Measurements from ENCODE around the gene POLH. TPM values are rescaled to one million over a fixed set of nuclear protein-coding genes. Genes with fewer than 3 reads are reported as not detected.

POLH gene
- total and polyA plus RNA-seq, 9 of the 15 experiments (the other 6 are each of a cell fraction or from before 2014, with no cell fraction given) = 5.8 to 31.6 (median 20.6) TPM

DNA sequence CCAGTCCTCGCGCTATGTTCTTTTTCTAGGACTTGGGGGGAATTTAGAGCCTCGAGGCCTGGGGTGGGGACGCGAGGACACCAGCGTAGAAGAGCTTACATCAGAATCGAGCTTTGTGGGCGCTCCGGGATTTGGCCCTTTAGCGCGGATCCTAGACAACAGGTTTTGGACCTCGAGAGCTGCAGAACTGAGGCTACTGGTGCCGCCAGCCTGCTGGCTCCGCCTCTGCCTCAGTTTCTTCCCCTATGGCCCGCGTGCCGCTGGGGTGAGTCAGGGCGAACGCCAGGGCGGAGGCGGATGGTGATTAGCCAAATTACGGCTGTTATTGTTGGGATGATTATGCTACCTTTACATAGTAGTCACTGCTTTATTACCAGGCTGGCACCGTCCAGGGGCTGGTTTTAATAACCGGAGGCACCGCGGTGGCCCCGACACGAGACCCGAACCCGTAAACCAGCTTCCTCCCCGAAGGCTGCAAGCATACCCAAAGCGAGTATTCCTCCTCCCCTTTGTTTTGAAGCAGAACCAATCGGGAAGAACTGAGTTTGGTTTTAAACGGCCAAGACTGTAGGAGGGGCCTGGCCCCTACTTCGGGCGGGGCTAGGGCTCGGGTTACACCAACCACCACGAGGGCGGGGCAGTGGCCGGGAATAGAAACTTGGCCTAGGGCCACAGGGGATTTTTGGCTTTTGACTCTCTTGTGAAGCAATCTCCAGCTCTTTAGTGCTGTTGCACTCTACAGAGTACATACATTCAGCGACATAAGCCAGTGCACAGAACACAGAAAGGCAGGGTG lies 53.7 kb downstream of the POLH start (continued):
- TF ChIP-seq CHD7 (IDR thresholded peaks at IDR 0.05; ENCODE audit: low read depth, low read length) (no peak), DEAF1 (CRISPR knock-in tag; IDR thresholded peaks at IDR 0.05) (no peak), IRF1 (CRISPR knock-in tag; IDR thresholded peaks at IDR 0.05; ENCODE audit: borderline replicate concordance) (0 out of 2 replicates have a peak, but pooled peaks have one; percentile 33), ZNF174 (CRISPR knock-in tag; IDR thresholded peaks at IDR 0.05) (no peak), NFIX (CRISPR knock-in tag; IDR thresholded peaks at IDR 0.05; ENCODE audit: low read depth) (peak; percentile 59), MCM2 (IDR thresholded peaks at IDR 0.05; ENCODE audit: low read depth) (no peak), POLR2B (IDR thresholded peaks at IDR 0.05; ENCODE audit: low read depth, partially characterized antibody) (peak; percentile 98)
- TF ChIP-seq, protein P1, sequence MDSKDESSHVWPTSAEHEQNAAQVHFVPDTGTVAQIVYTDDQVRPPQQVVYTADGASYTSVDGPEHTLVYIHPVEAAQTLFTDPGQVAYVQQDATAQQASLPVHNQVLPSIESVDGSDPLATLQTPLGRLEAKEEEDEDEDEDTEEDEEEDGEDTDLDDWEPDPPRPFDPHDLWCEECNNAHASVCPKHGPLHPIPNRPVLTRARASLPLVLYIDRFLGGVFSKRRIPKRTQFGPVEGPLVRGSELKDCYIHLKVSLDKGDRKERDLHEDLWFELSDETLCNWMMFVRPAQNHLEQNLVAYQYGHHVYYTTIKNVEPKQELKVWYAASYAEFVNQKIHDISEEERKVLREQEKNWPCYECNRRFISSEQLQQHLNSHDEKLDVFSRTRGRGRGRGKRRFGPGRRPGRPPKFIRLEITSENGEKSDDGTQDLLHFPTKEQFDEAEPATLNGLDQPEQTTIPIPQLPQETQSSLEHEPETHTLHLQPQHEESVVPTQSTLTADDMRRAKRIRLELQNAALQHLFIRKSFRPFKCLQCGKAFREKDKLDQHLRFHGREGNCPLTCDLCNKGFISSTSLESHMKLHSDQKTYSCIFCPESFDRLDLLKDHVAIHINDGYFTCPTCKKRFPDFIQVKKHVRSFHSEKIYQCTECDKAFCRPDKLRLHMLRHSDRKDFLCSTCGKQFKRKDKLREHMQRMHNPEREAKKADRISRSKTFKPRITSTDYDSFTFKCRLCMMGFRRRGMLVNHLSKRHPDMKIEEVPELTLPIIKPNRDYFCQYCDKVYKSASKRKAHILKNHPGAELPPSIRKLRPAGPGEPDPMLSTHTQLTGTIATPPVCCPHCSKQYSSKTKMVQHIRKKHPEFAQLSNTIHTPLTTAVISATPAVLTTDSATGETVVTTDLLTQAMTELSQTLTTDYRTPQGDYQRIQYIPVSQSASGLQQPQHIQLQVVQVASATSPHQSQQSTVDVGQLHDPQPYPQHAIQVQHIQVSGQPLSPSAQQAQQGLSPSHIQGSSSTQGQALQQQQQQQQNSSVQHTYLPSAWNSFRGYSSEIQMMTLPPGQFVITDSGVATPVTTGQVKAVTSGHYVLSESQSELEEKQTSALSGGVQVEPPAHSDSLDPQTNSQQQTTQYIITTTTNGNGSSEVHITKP (IDR thresholded peaks at IDR 0.05; ENCODE audit: partially characterized antibody) = peak; percentile 83
